ENCODE data around the gene CST4. TPM values are rescaled to one million over a fixed set of nuclear protein-coding genes. Genes with fewer than 3 reads are reported as not detected.
"Not testable (repeated sequence)": the region's sequence is repeated elsewhere in the genome, so short reads cannot be mapped to it uniquely, and the experiment has no call there.

The CST4 gene
- not detected in 2 replicates for total RNA-seq
- total RNA-seq (2013) = not detected
- polyA plus RNA-seq = not detected in 2 replicates
- polyA minus RNA-seq = not detected in 2 replicates

DNA sequence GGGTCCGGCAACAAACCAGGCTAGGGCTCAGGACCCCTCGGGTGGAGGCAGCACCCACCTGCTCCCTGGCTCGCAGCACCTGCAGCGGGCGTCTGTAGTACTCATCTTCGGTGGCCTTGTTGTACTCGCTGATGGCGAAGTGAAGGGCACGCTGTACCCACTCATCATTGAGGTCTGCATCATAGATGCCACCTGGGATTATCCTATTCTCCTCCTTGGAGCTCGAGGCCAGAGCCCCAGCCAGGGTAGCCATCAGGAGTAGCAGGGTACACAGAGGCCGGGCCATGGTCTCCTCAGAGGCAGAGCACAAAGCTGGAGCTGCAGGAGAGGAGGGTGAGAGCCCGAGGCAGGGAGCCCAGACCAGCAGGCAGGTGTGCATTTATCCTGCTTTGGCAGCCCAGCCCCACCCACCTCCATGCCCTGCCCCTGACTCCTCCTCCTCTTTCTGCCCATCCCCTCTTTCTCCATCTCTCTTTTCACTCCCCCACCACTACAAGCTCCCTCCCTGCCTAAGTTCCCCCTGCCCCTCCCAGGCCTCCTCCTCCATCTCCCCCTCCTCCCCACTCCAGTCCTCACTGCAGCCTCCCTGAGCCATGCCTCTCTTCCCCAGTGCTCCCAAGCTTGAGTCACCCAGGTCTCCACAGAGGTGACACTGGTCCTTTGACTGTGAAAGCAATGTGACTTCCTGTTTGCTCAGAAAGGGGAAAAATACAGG is at the start of gene CST4:
CST4 (minus strand) TSS at position 355 of the 715 bp plus-strand sequence; CDS start at position 286, 69 bp downstream.
- H3K9me3 Mint-ChIP-seq (ENCODE audit: insufficient read depth); H3K79me2 ChIP-seq (ENCODE audit: control insufficient read depth, insufficient read depth, low read length); H3K36me3 ChIP-seq (replicated peaks in 1 of 2; ENCODE audit: control extremely low read depth in 1 of 2, control insufficient read depth in 1 of 2, extremely low read depth in 1 of 2, insufficient read depth in 2 of 2, low read length in 1 of 2); DNase-seq; H2AFZ ChIP-seq (ENCODE audit: insufficient read depth, low read depth, low read length, poor library complexity, severe bottlenecking); H3K9me3 ChIP-seq (ENCODE audit: control extremely low read depth in 1 of 3, control insufficient read depth in 2 of 3, insufficient read depth in 1 of 3, low read length in 2 of 3); H3K27ac ChIP-seq (ENCODE audit: low read length in 2 of 2); H3K4me1 ChIP-seq (ENCODE audit: control insufficient read depth in 2 of 2, insufficient read depth in 2 of 2, low read length in 2 of 2); H3K4me2 ChIP-seq (replicated peaks; ENCODE audit: low read depth, low read length, poor library complexity, severe bottlenecking); H4K20me1 ChIP-seq (ENCODE audit: control insufficient read depth, insufficient read depth, low read length, poor library complexity, severe bottlenecking); intact Hi-C loops (cut with micrococcal nuclease); CTCF ChIA-PET; H3K4me3 Mint-ChIP-seq; H3K9ac ChIP-seq (ENCODE audit: low read length); H3K27ac Mint-ChIP-seq; POLR2A ChIA-PET; H3K27me3 ChIP-seq (replicated peaks in 1 of 4; ENCODE audit: control extremely low read depth in 1 of 4, control insufficient read depth in 3 of 4, insufficient read depth in 4 of 4, low read length in 3 of 4); ATAC-seq (ENCODE audit: low read depth); H3K4me1 Mint-ChIP-seq; H3K4me3 ChIP-seq (ENCODE audit: control extremely low read depth in 1 of 5, extremely low read depth in 1 of 5, insufficient read depth in 1 of 5, low read depth in 2 of 5, low read length in 4 of 5): not testable (repeated sequence)
- peaks cover 11% of the 10 kb centered on the region for H3K27me3 Mint-ChIP-seq
- WGBS (ENCODE audit: insufficient coverage) = 98% methylated on average over 10 of the region's 12 CpGs

DNA sequence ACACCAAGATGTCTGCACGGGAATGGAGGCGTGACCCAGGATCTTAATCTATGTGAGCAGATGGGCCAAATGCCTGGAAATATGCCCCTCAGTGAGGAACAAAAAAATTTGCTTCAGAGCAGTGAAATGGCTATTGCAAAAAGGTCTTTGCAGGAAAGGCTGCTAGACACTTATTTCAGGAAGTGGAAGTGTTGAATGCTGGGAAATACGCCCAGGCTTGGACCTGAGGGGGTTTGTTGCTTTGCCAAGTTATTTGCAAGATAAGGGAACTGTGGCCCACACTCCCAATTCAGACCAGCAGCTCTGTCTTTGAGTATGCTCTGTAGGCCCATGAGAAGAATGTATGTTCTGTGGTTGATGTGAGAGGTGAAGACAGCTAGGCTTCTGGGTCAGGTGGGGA is 46.6 kb upstream of the CST4 start:
- 36% methylated on average over 3 of the region's 3 CpGs for WGBS (ENCODE audit: insufficient coverage)
- POLR2A ChIA-PET, DNase-seq: not testable (repeated sequence)

GRCh38 chr20:23734949-23735348 is 46.1 kb upstream of the CST4 start:
- H4K20me1 ChIP-seq (ENCODE audit: control insufficient read depth, insufficient read depth, low read length, poor library complexity, severe bottlenecking); H3K36me3 ChIP-seq (replicated peaks in 1 of 2; ENCODE audit: control extremely low read depth in 1 of 2, control insufficient read depth in 1 of 2, extremely low read depth in 1 of 2, insufficient read depth in 2 of 2, low read length in 1 of 2); ATAC-seq (ENCODE audit: low read depth); H2AFZ ChIP-seq (ENCODE audit: insufficient read depth, low read depth, low read length, poor library complexity, severe bottlenecking); H3K4me2 ChIP-seq (replicated peaks; ENCODE audit: low read depth, low read length, poor library complexity, severe bottlenecking); H3K4me1 Mint-ChIP-seq; DNase-seq; H3K27me3 ChIP-seq (replicated peaks in 1 of 4; ENCODE audit: control extremely low read depth in 1 of 4, control insufficient read depth in 3 of 4, insufficient read depth in 4 of 4, low read length in 3 of 4); POLR2A ChIA-PET; H3K4me3 Mint-ChIP-seq; H3K9ac ChIP-seq (ENCODE audit: low read length); H3K27ac ChIP-seq (ENCODE audit: low read length in 2 of 2); H3K9me3 Mint-ChIP-seq (ENCODE audit: insufficient read depth); H3K4me3 ChIP-seq (ENCODE audit: control extremely low read depth in 1 of 5, extremely low read depth in 1 of 5, insufficient read depth in 1 of 5, low read depth in 2 of 5, low read length in 4 of 5); H3K27ac Mint-ChIP-seq; H3K9me3 ChIP-seq (ENCODE audit: control extremely low read depth in 1 of 3, control insufficient read depth in 2 of 3, insufficient read depth in 1 of 3, low read length in 2 of 3); H3K79me2 ChIP-seq (ENCODE audit: control insufficient read depth, insufficient read depth, low read length); H3K4me1 ChIP-seq (ENCODE audit: control insufficient read depth in 2 of 2, insufficient read depth in 2 of 2, low read length in 2 of 2); intact Hi-C loops (cut with micrococcal nuclease); CTCF ChIA-PET: not testable (repeated sequence)
- peaks cover 16% of the 10 kb centered on the region for H3K27me3 Mint-ChIP-seq
- WGBS (ENCODE audit: insufficient coverage) = 86% methylated on average over 2 of the region's 2 CpGs

More for the DNA sequence above, 46.6 kb upstream of the CST4 start:
- H3K79me2 ChIP-seq (ENCODE audit: control insufficient read depth, insufficient read depth, low read length); H3K9me3 ChIP-seq (ENCODE audit: control extremely low read depth in 1 of 3, control insufficient read depth in 2 of 3, insufficient read depth in 1 of 3, low read length in 2 of 3); H3K27ac ChIP-seq (ENCODE audit: low read length in 2 of 2); H3K4me3 ChIP-seq (ENCODE audit: control extremely low read depth in 1 of 5, extremely low read depth in 1 of 5, insufficient read depth in 1 of 5, low read depth in 2 of 5, low read length in 4 of 5); ATAC-seq (ENCODE audit: low read depth); H3K9ac ChIP-seq (ENCODE audit: low read length); H3K27ac Mint-ChIP-seq; H3K4me2 ChIP-seq (replicated peaks; ENCODE audit: low read depth, low read length, poor library complexity, severe bottlenecking); intact Hi-C loops (cut with micrococcal nuclease); H3K27me3 ChIP-seq (replicated peaks in 1 of 4; ENCODE audit: control extremely low read depth in 1 of 4, control insufficient read depth in 3 of 4, insufficient read depth in 4 of 4, low read length in 3 of 4); CTCF ChIA-PET; H4K20me1 ChIP-seq (ENCODE audit: control insufficient read depth, insufficient read depth, low read length, poor library complexity, severe bottlenecking); H3K9me3 Mint-ChIP-seq (ENCODE audit: insufficient read depth); H3K36me3 ChIP-seq (replicated peaks in 1 of 2; ENCODE audit: control extremely low read depth in 1 of 2, control insufficient read depth in 1 of 2, extremely low read depth in 1 of 2, insufficient read depth in 2 of 2, low read length in 1 of 2); H3K4me1 ChIP-seq (ENCODE audit: control insufficient read depth in 2 of 2, insufficient read depth in 2 of 2, low read length in 2 of 2); H2AFZ ChIP-seq (ENCODE audit: insufficient read depth, low read depth, low read length, poor library complexity, severe bottlenecking); H3K4me3 Mint-ChIP-seq; H3K4me1 Mint-ChIP-seq: not testable (repeated sequence)
- peaks cover 16% of the 10 kb centered on the region for H3K27me3 Mint-ChIP-seq

DNA sequence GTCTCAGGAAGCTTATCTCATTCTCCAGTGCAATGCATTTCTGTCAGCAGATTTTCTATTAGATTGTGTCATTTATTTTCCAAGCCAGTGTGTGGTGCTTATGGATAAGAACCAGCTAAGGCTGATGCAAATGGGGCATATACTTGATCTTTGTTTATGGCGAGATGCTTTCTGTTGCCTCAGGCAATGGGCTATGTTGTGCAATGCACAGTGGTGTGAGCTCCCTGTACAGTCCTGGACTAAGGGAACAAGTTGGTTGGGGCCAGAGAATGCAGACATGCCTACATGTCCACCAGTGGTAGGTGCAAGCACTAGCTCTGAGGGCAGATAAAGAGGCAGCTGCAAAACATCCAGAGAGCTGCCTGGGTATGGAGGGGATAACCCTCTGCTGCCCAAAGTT is 45.6 kb upstream of the CST4 start:
- H3K9ac ChIP-seq (ENCODE audit: low read length); H3K9me3 Mint-ChIP-seq (ENCODE audit: insufficient read depth); ATAC-seq (ENCODE audit: low read depth); H3K9me3 ChIP-seq (ENCODE audit: control extremely low read depth in 1 of 3, control insufficient read depth in 2 of 3, insufficient read depth in 1 of 3, low read length in 2 of 3); H3K27me3 ChIP-seq (replicated peaks in 1 of 4; ENCODE audit: control extremely low read depth in 1 of 4, control insufficient read depth in 3 of 4, insufficient read depth in 4 of 4, low read length in 3 of 4); DNase-seq; H2AFZ ChIP-seq (ENCODE audit: insufficient read depth, low read depth, low read length, poor library complexity, severe bottlenecking); POLR2A ChIA-PET; intact Hi-C loops (cut with micrococcal nuclease); H3K4me3 Mint-ChIP-seq; H3K27ac ChIP-seq (ENCODE audit: low read length in 2 of 2); H3K4me3 ChIP-seq (ENCODE audit: control extremely low read depth in 1 of 5, extremely low read depth in 1 of 5, insufficient read depth in 1 of 5, low read depth in 2 of 5, low read length in 4 of 5); H3K4me1 Mint-ChIP-seq; CTCF ChIA-PET; H3K4me1 ChIP-seq (ENCODE audit: control insufficient read depth in 2 of 2, insufficient read depth in 2 of 2, low read length in 2 of 2); H3K79me2 ChIP-seq (ENCODE audit: control insufficient read depth, insufficient read depth, low read length); H3K4me2 ChIP-seq (replicated peaks; ENCODE audit: low read depth, low read length, poor library complexity, severe bottlenecking); H3K27ac Mint-ChIP-seq; H4K20me1 ChIP-seq (ENCODE audit: control insufficient read depth, insufficient read depth, low read length, poor library complexity, severe bottlenecking); H3K36me3 ChIP-seq (replicated peaks in 1 of 2; ENCODE audit: control extremely low read depth in 1 of 2, control insufficient read depth in 1 of 2, extremely low read depth in 1 of 2, insufficient read depth in 2 of 2, low read length in 1 of 2): not testable (repeated sequence)
- 85% methylated on average over 1 of the region's 1 CpG for WGBS (ENCODE audit: insufficient coverage)
- H3K27me3 Mint-ChIP-seq = peaks cover 16% of the 10 kb centered on the region
